Peyer's patch (tissue), 4 donors: ENCODE results near the gene C20orf204.

ENCODE experiments used
- CTCF ChIP-seq, 6 experiments: fragments of 450-650 bp in 4 of 6; fragments of 200-600 bp in 2 of 6; sonication (generic) in 1 of 6; IDR thresholded peaks; one replicate each; pipeline ENCODE4 v1.5.1; 2017 to 2019; ENCODE audit warnings: antibody characterized with exemption in 6 of 6, mild to moderate bottlenecking in 3 of 6, moderate library complexity in 1 of 6
- POLR2A ChIP-seq, 2 donors: fragments of 450-650 bp; IDR thresholded peaks; one replicate each; pipeline ENCODE4 v1.5.1; 2017; ENCODE audit warnings: antibody characterized with exemption in 2 of 2, mild to moderate bottlenecking in 2 of 2, moderate library complexity in 2 of 2

- TF ChIP-seq CTCF (IDR thresholded peaks at IDR 0.05): no peak
- no peak for TF ChIP-seq POLR2A (IDR thresholded peaks at IDR 0.05)
Observed at GRCh38 chr20:64031822-64032314, 4.1 kb upstream of the C20orf204 start.
